Measurements from ENCODE around the gene LPP. TPM values are rescaled to one million over a fixed set of nuclear protein-coding genes. Genes with fewer than 3 reads are reported as not detected.

Gene LPP
- polyA plus RNA-seq, 3 donors = 24.5 to 26.1 (median 25.4) TPM

DNA sequence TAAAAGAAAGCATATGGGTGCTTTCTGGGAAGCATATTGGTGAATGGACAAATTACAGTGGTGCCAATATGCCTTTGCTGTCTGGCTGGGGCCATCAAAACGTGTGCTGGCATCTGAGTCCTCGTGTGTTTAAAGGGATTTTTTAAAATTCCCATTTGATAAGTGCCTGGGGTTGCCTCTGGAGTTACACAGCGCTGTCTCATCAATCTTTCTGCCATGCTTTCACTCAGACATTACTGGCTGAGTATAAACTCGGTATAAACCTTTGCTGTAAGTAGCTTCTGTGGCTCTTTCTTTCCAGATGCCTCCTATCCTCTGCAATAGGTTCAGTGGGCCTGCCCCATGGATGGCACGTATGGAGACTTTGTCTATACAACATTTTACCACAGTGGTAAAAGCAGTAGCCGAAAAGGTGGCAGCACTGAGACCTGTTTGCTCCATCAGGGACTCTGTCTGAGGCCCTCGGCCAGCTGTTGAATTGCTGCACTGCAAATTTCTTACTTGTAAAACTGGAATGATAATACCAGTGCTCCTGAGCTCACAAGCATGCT is 195.5 kb downstream of the LPP start:
- no peak for DNase-seq (ENCODE audit: low read depth in 3 of 3, low spot score in 2 of 3)

DNA sequence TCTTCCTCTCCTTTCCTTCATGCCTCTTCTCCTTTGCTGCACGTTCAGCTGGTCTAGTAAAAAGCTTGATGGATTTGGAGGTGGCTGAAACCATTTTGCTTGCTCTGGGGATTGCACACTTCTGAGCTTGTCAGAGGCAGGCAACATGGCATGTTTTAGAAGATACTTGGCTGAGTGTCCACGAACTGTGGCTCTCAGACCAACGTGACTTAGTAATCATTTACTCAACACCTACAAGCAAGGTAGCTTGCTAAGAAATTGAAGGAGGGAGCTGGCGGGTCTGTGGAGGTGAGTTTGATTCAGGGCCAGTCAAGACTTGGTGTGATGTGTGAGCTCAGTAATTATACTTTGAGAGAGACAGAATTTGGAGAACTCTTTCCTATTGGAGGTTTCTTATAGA is 196.0 kb downstream of the LPP start:
- no peak for DNase-seq (ENCODE audit: low read depth in 3 of 3, low spot score in 2 of 3)

DNA sequence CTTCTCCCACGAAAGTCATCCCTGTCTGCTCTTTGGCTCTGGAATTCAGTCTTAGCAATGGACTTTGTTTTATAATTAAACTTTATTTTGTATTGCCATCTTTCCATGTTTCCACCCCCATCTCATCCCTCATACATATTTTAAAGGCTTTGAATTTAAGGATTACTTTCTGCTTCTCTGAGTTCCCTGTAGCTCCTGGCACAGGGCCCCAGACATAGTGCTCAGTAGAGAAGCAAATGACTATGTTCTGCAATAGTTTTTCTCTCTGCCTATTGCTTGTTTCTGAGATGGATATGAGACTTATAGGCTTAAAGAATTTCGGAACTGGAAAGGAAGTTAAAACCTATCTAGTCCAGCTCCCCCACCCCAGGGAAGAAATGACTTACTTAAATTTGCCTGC is 197.0 kb downstream of the LPP start:
- DNase-seq (ENCODE audit: low read depth in 3 of 3, low spot score in 2 of 3) = no peak

DNA sequence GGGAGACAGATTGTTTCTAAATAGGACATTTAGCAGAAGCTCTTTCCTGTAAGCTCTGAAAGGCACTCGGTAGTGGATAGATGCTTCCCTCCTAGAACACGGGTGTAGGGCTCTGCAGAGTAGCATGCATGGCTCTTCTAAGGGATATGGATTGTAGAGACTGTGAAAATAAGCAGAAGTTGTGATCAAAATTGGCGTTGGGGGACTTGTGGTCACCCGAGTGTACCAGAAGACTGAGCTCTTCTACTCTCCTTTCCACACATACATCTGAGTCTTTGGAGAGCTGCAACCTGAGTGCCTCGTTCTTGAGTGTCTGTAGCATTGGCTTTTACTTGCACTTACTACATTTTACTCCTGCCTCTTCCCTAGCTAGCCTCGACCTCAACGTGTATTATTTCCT is 197.7 kb downstream of the LPP start:
- DNase-seq (ENCODE audit: low read depth in 3 of 3, low spot score in 2 of 3) = no peak

DNA sequence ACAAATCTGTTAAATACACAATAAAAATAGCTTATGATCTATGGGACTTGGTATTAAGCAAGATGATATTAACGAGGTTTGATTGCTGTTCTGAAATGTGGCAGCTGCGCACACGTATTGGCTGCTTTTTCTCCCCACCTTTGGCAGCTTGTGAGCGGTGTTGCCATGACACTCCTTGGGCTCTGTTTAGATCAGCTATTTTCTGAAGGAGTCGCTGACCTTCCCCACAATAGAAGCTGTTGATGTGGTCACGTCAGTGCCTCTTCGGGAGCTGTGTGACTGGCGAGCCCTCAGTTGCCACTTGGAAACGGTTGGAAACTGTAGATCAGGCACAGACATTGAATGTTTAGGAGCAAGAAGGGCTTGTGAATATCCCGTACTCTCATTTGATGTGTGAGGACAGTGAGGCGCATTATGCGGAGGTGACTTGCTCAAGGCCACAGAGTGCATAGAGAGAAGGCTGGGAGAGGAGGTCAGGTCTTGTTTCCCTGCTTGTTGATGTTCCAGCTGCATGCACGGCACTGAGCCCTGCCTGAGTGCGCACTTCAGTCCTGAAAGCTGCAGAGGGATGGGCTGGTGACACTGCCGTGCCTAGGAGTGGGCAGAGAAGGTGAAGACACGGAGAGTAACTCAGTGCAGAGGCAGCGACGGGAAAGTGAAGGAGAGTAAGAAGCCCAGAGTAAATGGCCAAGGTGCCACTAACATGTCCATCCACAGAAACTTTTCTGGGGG is 198.4 kb downstream of the LPP start:
- DNase-seq (ENCODE audit: low read depth in 3 of 3, low spot score in 2 of 3) = no peak

DNA sequence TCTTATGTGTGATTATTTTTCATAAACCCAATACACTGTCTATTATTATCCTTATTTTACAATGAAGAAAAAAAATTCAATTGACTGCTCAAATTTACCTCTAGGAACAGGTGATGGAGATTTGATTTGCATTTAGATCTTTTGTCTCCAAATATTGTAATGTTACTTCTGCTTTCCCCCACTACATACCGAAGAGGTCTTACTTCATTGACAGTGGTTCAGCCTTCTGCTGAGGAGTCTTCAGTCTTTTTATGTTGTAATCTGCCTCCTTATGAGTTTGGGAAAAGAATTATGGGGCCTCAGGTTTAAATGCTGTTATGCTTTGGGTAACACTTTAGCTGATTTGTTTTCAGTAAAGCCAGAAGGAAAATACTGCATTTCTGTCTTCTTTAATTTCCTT is 199.5 kb downstream of the LPP start:
- DNase-seq (ENCODE audit: low read depth in 3 of 3, low spot score in 2 of 3) = no peak

DNA sequence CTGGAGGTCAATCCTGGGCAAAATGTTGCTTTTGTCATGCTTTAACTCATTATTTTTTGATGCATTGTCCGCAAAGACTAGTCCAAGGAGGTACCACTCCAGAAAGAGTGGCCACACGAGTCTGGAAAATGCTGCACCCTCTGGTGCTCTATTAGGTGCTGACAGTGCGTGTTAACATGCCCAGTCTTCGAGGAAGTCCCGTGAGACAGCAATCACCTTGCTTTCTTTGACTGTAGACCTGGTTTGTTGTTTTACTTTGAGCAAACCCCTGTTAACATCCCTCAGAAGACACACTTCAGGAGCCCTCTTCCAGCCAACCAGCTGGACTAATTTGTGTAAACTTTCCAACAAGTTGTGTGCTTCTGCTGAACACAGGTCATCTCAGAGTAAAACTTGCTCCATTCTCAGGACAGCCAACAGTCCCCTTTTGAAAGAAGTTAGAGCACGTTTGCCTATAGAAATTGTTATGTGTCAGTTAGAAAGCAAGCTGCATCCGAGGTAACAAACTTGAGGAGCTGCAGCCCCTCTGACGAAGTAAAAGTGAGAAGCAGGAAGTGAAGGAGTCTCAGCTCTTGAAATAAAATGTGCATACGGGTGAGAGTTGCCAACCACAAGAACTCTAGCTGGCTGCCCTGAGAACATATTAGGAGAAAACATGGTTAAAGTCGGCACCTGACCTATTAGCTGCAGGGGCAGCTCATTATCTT is 205.0 kb downstream of the LPP start:
- no peak for DNase-seq (ENCODE audit: low read depth in 3 of 3, low spot score in 2 of 3)

DNA sequence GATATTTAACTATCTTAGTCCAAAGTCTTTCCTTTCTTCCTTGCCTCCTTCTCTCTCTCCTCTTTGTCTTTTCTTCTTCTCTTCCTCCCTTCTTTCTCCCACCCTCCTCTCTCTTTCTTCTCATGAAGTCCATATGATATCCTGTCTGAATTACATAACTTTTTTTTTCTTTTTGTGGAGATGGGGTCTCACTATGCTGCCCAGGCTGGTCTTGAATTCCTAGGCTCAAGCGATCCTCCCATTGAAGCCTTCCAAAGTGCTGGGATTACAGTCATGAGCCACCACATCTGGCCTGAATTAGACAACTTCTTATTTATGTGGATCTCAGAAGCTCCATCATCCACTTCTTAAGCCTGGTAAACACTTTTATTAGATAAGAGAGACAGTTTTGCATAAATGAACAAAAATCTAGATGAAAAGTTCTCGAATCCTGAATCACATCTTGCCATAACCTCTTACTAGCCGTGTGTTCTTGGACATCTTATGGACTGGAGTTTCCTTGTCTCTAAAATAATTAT is 206.5 kb downstream of the LPP start:
- no peak for DNase-seq (ENCODE audit: low read depth in 3 of 3, low spot score in 2 of 3)

DNA sequence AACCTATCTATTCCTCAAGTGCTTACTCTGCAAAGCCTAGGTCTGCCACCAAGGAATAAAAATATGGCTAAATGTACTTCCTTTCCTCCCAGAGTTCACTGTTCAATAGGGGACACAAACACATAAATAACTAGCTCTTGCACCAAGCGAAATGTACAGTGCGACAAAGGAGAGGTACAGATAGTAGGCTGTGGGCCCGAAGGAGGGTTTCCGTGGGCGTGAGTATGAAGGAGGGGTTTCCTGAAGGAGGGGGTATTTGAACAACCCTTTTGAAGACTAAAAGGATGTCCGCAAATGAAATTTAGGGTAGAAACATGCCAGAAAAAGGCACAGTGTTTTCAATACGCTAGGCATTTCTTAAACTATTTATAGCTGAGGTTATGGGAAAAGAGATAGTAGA is 207.9 kb downstream of the LPP start:
- DNase-seq (ENCODE audit: low read depth in 3 of 3, low spot score in 2 of 3) = no peak

DNA sequence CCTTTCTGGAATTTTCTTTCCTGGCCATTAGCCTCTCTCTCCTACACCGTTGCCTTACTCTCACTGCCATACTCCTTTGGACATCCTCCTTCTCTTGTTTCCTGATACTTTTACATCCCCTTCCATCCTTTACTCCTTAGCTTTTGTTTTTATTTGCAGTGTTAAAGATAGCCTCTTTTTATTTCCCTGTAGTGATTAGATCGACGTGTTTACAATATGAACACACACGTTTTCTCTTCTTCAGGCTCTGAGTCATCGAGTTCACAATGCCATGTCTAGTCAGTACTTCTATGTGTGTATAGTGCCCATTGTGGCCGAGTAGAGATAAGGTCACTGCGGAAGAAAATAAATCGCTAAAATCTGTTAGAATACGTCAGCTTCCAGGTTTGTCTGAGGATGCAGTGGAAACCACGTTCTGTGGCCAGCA is 208.5 kb downstream of the LPP start:
- DNase-seq (ENCODE audit: low read depth in 3 of 3, low spot score in 2 of 3) = no peak

DNA sequence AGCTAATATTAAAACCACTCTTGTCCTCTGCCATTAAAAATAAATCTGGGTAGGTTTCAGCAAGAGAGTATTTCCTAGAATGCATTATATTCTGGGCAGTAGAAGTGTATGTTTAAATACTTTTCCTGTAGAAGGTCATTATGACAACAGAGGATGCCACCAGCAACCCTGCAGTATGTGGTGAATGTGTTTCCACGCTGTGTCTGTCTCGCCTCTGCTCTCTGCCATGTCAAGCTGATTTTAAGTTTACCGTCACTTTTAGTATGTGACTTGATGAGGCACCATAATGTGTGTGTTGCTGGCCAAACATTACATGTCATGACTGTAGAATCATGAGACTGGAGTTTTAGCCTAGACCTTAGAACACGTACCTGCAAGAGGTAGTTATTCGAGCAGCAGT is 211.2 kb downstream of the LPP start:
- DNase-seq (ENCODE audit: low read depth in 3 of 3, low spot score in 2 of 3) = no peak

DNA sequence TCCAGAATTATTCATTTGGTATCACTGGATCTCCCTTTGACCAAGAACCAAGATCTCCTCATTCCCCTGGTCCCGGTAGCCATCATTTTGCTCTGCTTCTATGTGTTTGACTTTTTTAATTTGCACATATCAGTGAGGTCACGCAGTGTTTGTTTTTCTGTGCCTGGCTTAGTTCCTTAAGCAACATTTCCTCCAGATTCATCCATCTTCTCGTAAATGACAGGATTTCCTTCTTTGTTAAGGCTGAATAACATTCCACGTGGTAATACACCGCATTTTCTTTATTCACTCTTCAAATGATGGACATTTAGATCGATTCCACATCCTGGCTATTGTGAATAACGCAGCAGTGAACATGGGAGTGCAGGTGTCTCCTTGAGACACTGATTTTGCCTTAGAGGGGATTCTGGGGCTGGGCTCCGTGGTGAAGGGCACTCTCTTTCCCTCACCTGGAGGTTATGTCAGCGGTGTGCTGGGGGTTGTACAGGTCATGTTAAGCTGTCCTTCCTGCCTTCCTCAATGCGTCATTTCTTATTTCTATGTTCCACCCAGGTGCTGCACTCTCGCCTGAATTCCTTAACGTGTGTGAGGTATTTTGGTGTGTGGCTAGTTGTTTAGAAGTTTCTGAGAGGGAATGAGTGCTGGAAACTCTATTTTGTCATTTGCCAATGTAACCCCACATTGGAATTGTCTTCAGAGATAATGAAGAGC is 212.2 kb downstream of the LPP start:
- DNase-seq (ENCODE audit: low read depth in 3 of 3, low spot score in 2 of 3) = no peak

DNA sequence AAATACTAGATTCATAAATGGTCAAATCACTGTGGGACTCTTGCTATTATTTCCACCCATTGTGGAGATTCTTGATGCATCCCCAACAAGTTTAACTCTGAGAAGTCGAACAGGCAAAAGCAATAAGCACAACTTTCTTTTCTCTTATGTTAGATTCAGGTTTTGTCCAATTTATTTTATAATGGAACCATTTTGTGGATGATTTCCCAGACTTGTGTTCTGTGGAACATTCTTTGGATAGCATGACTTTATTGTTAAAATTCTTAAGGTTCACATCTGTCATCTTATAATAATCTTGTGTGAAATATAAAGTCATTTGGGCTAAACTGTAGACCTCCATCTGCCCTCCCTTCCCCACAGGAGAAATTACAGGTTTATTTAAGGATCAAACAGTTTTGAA is 213.7 kb downstream of the LPP start:
- no peak for DNase-seq (ENCODE audit: low read depth in 3 of 3, low spot score in 2 of 3)

DNA sequence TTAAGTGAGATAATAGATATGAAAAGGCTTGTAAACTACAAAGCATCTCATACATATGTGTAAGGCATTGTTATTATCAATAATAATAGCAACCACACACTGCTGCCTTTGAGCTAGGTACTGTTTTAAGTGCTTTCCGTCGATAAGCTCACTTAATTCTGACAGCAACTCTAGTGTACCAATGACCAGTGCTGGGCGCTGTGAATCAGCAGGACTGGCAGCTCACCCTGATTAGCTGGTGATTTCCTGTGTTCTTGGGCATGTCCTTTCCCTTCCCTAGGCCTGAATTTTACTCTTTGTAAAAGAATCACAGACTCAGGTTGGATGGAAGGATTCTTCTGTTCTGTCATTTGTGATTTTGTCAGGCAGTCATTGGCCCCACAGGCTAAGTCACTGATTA is 215.6 kb downstream of the LPP start:
- no peak for DNase-seq (ENCODE audit: low read depth in 3 of 3, low spot score in 2 of 3)

DNA sequence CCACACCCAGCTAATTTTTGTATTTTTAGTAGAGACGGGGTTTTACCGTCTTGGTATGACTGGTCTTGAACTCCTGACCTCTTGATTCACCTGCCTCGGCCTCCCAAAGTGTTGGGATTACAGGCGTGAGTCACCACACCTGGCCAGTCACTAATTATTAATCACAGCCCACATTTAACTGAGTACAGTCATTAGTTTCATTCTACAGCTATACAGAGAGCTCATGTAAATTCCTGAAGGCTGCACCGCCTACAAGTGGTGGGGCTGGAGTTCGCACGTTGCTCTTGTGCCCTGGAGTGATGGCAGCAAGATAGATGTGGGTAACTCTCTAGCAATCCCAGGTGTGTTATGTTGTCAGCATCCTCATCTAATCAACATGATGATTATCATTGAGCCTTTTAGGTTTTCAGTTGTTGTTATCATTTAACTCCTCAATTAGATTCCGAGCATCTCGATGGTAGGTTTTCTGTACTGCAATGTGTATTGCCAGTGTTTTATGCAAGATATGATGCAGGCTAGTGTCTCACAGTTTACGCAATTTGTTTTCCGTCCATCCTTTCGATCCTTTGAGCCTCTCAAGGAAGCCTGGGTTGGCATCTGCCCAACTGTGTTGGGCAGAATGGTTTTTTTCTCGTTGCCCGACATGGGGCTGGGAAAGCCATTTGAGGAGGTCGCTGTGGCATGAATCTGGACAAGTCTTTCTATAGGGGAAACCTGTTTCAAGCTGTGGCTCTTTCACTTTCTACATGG is 216.3 kb downstream of the LPP start:
- DNase-seq (ENCODE audit: low read depth in 3 of 3, low spot score in 2 of 3) = no peak

DNA sequence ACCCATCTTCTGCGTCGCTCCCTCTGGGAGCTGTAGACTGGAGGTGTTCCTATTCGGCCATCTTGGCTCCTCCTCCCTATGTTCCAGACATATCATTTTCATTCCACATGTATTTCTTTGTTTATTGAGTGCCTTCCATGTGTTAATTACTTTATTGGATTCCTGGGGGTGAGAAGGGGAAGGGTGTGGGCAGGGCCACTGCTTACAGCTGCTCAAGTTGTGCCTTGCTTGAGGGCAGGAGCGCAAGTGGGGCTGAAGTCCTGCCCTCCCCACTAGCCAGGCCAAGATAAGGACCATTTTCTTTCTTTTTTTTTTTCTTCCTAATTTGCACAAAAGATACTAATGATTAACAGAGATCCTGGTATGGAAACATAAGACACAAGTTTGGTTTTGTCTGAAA is 224.8 kb downstream of the LPP start:
- no peak for DNase-seq (ENCODE audit: low read depth in 3 of 3, low spot score in 2 of 3)

DNA sequence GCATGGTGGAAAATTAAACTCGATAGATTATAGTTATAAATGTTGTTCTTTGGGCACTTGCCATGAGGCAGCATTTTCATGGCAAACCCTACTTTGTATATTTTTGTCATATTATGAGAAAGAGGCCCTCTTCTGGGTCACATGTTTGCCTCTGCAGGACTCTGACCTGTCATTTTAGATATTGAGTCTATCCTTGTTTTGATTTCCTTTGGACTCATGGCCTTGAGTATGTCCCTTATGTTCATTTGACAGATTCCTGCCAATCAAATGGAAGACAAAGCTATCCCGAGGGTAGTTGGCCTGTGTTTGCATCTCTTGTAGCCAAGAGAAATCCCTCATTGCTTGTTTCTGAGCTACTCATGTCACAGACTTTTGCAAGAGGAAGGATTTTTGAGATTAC is 226.3 kb downstream of the LPP start:
- DNase-seq (ENCODE audit: low read depth in 3 of 3, low spot score in 2 of 3) = no peak

DNA sequence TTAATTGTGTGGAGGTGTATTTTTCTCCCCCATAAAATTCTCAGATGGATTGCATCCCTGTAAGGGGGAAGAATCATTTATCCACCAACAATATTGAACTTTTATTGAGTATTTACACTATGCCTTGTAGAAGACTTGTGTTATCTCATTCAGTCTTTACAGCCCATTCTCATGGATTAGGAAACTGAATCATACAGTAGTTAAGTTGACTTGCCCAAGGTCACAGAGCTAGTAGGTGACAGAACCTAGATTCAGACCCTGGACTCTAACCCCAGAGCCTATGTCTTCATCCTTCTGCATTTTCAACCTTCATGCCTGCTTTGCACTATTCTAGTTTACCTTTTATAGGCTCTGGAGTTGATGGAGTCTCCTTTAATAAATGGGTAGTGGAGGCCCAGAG is 226.8 kb downstream of the LPP start:
- no peak for DNase-seq (ENCODE audit: low read depth in 3 of 3, low spot score in 2 of 3)

DNA sequence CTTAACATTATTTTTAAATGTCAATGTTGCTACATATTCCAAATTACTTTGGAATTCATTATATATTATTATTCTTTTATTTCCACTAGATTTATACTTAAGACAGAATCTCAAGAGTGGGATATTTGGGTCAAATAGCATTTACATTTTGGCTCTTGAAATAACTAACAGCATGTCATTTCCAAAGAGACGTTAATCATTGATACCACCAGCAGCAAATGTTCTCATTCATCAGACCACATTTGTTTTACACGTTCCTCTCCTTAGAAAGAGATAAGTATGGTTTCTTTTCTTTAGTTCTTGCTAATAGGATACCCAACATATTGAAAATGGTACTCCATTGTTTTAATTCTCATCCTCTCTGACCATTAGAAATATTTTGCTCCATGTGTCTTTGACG is 229.8 kb downstream of the LPP start:
- no peak for DNase-seq (ENCODE audit: low read depth in 3 of 3, low spot score in 2 of 3)

DNA sequence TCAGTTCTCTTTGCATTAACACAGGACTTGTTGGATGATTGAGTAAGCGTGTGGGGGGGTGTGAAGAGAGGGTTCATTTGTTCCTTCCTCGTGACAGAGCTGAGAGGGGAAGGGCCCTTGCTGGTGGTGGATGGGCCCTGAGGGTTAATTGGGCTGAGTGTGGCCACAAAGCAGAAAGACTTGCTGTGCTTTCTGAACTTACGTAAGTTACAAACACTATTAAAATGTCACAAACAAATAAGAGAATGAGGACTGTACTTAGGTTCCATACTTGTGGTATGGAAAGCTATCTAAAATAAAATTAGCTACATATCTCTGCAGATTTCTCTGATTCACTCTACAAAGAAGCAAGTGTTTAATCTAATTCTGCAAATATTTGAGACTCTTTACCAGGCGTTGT is 231.3 kb downstream of the LPP start:
- no peak for DNase-seq (ENCODE audit: low read depth in 3 of 3, low spot score in 2 of 3)

Data from right renal cortex interstitium (tissue), 3 donors.